T1000 (cell line): ENCODE data around the gene YIF1B.
A peak's percentile ranks its signal among the peaks of the same experiment; 100 is the strongest.

Experiments
- DNase-seq: peaks from one replicate; lab custom pipeline; 2025; ENCODE audit warnings: mixed read lengths; lab: John Stamatoyannopoulos, UW

Gene YIF1B

DNA sequence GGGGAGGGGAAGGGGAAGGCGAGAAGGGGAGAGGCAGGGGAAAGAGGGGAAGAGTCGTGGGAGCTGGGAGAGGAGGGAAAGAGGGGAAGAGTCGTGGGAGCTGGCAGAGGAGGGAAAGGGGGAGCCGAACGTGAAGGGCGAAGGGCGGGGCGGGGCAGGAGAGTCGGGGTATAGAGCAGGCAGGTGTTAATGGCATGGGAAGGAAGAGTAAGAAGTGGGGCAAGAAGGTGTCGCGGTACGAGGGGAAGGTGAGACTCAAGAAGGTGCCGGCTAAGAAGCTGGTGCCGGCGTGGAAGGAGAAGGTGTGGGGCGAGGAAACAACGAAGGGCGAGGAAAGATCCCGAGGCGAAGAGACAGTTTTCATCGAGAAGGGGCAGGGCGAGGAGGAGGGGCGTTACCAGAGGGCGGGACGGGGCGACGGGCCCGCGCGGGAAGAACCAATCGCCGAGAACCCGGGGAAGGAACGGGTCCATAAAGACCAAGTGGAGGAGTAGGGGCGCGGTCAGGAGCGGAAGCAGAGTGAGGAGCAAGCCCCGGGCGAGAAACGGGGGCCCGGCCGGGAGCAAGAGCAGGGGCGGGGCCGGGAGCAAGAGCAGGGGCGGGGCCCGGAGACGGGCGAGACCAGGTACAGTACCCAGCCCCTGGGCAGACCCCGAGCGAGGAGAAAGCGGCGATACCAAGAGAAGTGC is 20.3 kb upstream of the YIF1B start:
- DNase-seq: peak; percentile 91

DNA sequence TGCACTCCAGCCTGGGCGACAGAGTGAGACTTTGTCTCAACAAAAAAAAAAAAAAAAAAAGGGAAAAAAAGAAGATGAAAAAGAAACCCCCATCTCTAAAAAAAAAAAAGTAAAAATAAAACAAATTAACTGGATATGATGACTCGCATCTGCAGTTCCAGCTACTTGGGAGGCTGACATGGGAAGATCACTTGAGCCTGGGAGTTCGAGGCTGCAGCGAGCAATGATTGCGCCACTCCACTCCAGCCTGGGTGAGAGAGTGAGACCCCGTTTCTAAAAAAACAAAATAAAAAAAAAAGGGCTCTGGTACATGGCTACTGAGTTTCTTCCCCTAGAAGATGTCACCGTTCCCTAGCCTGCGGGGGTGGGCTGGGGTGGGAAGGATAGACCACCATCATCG is 17.5 kb upstream of the YIF1B start:
- no peak for DNase-seq

DNA sequence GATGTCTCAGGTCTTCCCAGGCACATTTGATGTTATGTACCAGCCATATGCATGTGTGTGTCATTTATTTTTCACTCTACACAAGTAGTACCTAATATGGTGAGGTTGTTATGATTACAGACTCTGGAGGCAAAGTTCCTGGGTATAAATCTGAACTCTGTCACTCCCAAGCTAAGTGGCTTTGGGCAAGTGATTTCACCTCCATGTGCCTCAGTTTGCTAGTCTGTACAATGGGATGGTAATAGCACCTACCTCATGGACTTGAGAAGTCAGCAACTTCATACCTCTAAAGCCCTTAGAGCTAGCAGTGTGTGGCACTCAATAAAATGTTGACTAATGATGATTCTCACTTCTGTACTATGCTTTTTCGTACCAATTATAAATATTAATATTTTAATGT is 16.0 kb upstream of the YIF1B start:
- DNase-seq: no peak

DNA sequence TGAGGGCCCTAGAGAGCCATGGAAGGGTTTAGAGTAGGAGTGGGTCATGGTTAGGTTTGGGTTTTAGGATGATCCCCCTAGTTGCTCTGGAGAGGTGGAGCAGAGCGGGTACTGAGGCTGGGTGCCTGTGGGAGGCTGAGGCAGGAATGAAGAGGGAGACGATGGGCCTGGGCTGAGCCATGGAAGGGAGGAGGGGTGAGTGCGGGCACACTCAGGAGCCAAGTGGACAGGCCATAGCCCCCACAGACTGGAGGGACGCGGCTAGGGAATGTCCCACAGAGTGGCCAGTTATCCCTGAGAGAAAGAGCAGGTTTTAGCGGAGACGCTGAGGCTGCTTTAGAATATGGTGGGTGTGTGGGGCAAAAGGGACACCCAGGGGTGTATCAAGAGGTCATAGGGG is 13.9 kb upstream of the YIF1B start:
- no peak for DNase-seq

DNA sequence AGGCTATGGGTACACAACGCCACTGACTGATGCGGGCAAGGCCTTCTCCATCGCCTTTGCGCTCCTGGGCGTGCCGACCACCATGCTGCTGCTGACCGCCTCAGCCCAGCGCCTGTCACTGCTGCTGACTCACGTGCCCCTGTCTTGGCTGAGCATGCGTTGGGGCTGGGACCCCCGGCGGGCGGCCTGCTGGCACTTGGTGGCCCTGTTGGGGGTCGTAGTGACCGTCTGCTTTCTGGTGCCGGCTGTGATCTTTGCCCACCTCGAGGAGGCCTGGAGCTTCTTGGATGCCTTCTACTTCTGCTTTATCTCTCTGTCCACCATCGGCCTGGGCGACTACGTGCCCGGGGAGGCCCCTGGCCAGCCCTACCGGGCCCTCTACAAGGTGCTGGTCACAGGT is 10.8 kb upstream of the YIF1B start:
- DNase-seq: no peak

DNA sequence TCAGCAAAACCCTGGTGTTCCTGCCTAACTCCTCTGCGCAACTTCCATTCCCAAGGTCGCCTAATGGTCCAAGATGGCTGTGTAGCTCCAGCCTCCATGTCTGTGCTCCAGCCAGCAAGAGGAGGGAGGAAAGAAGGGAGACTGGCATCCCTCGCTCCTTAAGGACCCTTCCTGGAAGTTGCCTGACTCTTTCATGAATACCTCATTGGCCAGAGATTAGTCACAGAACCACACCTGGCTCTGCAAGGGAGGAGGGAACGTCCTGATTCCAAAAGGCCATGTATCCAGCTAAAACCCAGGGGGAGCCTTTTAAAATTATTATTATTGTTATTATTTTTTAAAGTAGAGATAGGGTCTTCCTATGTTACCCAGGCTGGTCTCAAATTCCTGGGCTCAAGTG is 8.7 kb upstream of the YIF1B start:
- DNase-seq: no peak

DNA sequence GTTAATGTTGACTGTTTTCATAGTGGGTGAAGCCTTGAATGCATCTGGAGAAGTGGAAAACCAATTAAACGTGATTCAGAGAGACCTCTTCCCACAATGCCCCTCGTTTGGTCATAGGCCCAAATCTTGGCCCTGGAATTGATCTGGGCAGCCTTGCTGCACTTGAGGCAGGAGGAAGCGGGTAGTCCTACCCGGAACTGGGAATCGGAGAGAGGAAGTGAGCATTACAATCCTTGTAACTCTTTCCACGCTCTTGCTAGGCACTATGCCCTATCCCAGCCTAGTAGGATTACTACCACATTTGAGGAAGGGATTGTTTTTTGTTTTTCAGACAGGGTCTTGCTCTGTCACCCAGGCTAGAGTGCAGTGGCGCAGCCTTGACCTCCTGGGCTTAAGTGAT is 7.5 kb upstream of the YIF1B start:
- DNase-seq: no peak

DNA sequence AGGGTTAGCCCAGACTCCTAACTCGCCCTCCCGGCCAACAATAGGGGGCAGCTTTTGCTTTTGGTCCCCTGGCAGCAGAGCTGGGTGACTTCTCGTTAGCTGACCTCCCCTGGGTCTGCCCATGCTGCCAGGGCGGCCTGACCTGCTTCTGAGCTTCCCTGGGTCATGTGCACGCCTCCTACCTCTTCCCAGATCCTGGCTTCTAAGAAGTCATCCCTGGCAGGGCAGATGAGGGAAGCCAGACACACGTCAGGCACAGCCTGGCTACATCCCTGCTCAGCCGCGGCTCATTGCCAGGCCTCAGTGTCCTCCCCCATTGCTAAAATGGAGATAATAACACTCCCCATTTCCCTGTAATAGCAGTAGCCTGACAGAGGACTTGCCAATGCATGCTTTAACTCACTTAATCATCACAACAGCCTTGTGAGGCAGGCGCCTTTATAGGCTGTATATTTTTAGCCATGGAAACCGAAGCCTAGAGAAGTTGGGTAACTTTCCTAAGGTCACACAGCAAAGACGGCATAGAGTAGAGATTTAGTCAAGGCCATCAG is 6.0 kb upstream of the YIF1B start:
- DNase-seq: no peak

DNA sequence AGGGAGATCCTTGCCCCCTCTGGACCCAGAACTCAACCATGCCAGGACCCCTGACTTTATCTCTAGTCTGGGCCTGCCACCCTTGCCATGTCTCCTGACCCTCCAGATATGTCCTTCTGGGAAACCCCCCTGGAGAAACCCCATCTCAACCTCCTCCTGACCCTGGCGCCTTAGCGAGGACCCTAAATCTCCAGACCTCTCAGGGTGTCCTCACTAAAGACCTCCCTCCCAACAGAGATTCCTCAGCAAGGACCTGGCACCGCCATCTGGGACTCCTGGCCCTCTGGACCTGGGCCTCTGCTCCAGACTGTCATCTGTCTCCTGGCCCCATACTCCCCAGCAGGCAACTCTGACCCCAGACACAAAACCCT is 5.2 kb upstream of the YIF1B start:
- DNase-seq: no peak

DNA sequence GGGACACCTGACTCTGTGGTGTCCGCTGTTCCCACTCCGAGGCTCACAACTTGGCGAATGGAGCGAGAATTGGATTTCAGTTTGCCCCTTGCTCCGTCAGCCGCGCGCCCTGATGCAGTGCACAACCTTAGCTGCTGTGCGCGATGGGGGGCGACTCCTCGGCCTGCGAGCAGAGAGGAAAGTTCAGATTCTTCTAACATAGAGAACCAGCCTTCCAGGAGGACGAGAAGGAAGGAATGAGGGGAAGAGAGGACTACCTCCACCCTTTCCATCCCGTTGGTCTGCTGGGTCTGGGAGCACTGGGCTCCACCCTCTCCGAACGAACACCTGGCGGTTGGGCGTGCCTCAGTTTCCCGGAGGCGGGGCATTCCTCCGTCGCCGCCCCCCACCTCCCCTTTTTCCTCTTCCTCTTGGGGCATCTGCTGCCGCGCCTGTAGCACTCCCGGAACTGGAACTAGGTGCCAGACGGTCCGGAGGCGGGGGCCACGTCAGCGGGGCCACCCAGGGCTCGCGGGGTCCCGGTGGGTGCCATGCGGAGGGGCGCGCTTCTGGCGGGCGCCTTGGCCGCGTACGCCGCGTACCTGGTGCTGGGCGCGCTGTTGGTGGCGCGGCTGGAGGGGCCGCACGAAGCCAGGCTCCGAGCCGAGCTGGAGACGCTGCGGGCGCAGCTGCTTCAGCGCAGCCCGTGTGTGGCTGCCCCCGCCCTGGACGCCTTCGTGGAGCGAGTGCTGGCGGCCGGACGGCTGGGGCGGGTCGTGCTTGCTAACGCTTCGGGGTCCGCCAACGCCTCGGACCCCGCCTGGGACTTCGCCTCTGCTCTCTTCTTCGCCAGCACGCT is 3.9 kb upstream of the YIF1B start, which contains the start of gene KCNK6:
KCNK6 (plus strand) TSS at position 425 of the 838 bp plus-strand sequence; CDS start at position 531, 106 bp downstream.
- no peak for DNase-seq

DNA sequence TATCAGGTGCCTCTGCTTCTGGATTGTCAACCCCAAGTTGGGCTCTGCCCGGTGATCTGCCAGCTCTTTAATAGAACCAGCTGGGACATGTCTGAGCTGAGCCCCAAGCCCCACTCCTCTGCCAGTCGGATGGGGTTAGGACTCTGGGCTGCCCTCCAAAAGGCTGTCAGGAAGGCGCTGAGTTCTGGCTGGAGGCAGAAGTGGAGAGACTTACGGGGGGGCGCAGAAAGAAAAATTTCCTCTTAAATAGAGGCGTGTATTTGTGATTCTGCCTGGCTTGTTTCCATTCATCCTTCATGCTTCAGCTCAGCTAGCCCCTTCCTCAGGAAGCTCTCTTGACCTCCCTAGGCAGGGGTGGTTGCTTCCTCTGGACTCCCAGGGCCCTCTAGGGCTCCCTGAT is 2.9 kb upstream of the YIF1B start:
- no peak for DNase-seq

DNA sequence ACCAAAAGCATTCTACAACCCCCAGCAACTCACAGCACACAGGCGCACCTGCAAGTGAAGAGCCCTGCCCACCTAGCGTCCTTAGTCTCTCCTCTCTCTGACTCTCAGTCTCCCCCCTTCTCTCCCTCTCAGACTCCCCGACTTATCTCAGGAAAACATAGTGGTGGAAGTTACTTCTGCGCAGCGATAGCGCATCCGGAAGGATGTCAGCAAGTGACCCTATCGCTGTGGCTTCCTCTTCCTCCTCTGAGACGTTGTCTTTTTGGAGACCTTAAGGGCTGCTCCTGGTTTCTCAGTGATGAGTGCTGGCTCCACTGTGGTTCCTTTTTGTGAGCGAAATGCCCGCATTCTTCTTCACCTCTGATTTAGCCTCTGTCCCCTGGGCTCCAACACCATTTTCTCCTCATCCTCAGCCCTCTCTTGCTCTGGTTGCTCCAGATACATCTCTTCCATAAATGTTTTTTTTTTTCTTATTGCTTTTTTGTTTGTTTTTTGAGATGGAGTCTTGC is 1.4 kb upstream of the YIF1B start:
- DNase-seq: no peak

DNA sequence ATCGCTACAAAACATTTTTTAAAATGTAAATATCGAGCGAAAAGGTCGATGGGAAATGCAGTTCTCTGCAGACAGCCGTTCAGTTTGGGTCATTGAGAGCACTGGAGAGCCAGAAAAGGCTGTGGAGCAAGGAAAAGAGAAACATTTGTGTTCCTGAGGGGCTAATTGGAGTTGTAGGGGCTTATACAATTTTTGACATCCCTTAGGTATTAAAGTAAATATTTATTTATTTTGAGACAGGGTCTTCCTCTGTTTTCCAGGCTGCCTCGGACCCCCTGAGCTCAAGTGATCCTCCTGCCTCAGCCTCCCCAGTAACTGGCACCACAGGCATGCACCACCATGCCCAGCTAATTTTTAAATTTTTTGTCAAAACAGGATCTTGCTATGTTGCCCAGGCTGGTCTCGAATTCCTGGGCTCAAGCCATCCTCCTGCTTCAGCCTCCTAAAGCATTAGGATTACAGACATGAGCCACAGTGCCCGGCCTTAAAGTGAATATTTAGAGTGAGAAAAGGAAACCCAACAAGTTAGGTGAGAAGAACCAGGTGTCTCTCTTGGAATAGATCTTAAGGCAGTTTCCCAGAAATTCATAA is 825 bp upstream of the YIF1B start:
- no peak for DNase-seq

DNA sequence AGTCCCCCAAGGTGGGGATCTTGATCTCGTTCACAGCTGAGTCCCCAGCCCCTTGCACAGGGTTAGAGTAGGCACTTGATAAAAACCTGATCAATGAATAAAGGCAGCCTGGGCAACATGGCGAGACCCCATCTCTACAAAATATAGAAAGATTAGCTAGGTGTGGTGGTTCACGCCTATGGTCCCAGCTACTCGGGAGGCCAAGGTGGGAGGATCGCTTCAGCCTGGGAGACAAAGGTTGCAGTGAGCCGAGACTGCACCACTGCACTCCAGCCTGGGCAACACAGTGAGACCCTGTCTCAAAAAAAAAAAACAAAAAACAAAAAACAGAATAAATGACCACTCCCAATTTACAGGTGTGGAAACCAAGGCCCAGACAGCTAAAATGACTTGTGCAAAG is 4.8 kb downstream of the YIF1B start:
- no peak for DNase-seq

DNA sequence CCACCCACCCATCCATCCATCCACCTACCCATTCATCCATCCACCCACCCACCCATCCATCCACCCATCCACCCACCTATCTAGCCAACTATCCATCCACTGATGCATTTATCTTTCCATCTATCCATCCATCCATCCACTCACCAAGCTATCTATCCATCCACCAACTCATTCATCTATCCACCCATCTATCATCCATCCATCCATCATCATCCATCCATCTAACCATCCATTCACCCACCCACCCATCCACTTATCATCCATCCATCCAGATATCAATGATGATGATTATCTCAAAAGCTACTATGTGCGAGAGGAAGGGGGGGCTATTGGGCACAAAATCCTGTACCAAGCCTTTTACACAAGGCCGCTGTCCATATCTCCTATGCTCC is 5.5 kb downstream of the YIF1B start:
- no peak for DNase-seq

DNA sequence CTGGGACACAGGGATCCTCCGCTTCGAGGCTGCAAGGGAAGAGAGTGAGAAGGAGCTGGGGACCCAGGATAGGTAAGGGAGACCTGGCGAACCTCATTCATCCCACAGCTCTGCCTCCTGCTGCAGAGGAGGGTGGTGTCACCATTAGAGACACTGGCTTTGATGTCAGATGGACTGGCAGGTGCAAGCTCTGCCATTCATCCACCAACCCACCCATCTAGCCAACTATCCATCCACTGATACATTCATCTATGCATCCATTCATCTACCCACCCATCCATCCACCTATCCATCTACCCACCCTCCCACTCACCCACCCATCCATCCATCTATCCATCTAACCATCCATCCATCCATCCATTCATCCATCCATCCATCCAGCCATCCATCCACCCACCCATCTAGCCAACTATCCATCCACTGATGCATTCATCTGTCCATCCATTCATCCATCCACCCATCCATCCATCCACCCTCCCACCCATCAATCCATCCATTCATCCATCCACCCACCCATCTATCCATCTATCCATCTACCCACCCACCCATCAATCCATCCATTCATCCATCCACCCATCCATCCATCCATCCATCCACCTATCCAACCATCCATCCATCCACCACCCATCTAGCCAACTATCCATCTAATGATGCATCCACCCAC is 6.0 kb downstream of the YIF1B start:
- no peak for DNase-seq

DNA sequence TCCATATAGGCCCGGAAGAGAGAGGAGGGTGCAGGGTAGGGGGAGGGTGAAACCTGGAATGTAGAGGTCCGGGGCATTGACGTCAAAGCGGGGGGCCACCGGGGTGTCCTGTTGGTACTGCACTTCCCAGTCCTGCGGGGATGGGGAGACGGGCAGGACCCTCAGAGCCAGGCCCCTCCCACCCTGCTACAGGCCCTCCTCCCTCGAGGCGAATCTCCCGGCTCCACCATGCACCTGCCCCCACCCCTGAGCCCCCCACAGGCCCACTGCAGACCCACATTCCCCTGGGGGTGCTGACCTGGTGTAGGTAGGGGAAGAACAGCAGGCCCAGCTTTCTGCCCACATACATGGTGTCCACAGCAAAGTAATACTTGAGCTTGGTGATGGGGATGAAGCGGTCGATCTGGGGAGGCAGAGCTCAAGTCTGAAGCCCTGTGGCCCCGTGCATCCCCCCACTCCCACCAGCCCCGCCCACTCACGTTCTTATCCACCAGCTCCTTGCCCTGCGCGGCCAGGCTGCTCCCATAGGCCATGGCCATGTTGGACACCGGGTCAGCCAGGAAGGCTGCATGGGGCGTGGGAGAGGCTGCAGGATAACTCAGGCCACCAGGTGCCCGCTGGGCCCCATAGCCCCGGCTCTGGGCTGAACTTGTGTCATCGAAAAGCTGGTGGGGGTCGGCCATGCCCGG is 6.7 kb downstream of the YIF1B start:
- no peak for DNase-seq

DNA sequence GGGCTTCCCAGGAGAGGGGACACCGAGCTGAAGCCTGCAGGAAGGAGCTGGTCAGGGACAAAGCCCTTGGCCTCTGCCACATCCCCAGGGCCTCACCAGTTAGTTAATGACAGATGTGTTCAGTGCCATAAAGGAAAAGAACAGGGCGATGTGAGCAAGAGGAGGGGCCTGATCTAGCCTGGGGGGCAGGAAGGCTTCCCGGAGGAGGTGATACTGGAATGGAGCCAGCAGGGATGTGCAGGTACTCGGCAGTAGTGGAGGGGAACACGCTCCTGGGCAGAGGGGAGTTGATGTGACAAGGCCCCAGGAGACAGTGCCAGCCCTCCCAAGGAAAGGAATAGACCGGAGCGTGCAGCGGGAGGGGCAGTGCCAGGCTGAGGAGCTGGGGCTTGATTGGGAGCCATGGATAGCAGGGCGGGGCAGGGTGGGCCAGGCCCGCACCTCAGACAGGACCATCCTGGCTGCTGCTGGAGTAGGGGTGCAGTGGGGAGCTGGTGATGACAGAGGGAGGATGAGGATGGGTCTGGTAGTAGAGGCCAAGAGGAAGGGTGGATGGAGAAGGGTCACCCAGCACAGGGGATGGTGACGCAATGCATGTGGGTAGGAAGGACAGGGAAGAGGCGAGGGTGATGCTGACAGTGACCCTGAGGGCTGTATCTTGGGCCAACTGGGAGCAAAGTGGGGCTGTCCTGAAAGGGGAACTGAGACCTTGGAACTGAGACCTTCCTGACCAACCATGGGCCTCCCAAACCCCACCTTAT is 7.6 kb downstream of the YIF1B start:
- no peak for DNase-seq

DNA sequence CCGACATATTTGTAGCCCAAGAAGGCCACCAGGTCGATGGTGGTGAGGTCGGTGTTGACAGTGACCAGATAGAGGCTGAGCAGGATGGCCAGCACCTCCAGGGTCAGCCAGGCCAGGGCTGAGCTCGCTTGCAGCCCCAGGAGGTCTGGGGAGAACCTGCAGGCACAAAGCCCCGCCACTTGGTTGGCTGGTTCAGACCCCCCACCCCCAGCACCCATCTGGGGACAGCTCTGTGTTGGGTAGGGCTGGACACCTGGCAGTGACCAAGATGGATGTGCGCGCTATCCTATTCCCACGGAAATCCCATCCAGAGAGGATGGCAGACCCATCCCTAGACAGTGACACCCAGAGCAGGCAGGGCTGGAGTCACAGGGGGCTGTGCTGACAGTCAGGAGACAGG is 8.2 kb downstream of the YIF1B start:
- no peak for DNase-seq

DNA sequence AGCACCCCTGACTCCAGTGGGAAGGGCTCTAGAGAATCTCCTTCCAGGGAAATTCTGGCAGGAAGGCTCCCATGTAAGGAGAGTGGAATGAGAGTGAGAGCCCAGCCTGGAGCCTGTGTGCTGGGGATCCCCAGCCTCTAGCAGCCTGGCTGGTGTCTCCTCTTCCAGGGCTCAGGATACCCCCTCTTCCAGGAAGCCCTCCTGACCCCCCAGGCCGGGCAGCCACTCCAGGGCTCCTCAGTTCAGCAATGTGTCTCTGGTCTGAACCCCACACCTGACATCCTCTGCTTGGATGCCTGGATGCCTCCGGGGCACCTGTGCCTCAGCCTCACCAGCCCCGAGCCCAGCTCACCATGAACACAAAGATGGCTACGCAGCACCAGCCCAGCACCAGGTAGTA is 8.7 kb downstream of the YIF1B start:
- no peak for DNase-seq

DNA sequence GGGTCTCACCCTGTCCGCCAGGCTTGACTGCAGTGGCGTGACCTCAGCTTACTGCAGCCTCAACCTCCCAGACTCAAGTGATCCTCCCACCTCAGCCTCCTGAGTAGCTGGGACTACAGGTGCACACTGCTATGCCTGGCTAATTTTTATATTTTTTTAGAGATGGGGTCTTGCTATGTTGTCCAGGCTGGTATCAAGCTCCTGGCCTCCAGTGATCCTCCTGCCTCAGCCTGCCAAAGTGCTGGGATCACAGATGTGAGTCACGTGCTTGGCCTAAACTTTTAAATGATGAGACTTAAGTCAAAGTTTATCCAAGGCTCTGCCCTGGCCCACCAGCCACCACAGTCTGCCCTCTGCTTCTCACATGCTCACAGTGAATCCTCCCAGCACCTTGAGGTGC is 9.5 kb downstream of the YIF1B start:
- DNase-seq: no peak
